Measurements from ENCODE around the gene MBTPS1.

The MBTPS1 gene

DNA sequence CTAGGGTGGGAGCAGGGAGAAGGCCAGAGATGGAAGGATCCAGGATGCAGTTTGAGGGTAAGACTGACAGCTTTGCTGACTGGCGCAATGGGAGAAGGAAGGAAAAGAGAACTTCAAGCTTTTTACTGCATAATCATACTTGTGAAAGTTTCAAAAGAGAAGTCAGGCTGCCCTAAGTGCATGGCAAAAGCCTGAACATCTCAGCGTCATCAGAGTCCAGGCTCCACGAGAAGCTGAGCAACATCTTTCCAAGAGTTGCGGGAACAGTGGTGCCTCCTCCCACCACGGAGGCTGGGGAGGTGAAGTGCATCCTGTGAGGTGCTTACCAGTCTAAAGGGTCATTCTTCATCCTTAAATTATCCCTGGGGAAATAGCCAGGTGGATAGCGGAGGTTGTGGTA, 47.2 kb downstream of the MBTPS1 start:
- no peak for DNase-seq

DNA sequence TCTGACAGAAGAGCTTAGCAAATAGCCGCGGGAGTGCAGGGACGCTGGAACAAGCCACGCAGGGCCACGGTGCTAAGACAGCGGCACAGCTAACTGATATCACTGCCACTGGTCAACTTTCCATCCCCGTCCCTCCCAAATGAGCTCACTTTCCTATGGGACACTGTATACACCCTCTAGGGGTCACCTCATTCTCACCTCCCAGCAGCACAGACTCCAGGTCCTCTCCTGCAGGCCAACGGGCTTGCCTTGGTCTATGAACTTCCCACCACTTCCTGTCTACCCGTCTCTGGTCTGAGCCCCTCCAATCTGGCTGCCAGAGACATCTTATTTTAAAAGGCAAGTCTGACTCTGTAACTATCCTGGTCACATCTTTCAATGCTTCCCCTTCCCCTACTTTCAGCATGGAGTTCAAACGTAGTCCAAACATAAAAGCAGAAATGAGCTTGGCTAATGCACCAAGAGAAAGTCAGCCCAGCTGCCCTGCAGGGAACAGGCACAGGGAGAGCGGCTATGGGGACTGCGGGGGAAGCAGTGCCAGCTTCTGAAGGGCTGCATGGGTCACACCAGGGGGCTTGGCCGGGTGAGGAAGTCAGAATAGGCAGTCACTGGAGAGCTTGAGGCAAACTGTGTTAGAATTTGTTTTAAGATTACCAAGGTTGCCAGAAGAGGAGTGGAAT, 47.8 kb downstream of the MBTPS1 start:
- no peak for DNase-seq

DNA sequence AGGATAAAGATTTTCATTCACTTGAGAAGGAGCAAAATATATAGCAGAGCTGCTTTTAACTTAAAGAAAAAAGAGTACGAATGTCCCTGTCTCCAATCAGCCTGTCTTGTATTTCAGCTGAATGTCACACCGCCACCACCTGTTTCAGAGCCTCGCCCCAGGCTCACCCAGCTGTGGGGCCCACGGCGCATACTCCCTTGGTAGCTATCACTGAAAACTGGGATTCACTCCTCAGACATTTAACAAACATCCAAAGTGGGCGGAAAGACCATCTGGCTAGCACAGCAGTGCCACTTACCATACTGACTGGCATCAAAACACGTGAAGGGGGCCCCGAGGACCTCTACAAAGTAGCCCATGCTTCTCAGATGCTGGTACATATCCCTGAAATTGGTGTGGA, 48.7 kb downstream of the MBTPS1 start:
- no peak for DNase-seq

DNA sequence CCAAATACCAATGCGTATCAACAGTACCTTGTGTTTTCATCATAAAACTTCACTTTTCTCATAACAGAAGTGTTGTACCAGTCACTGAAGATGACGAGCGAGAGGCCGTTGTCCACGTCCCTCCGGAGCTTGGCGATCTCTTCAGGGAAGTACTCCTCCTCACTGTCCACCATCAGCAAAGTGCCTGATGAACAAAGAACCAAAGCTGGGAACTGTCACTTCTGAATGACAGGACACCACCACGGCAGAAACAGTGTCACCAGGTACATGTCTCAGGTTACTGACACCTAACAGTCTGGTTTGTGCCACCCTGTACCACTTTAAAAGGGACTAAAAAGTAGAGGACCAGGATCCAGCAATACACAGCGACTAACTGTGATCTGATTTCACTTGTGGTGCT, 49.1 kb downstream of the MBTPS1 start:
- DNase-seq = no peak

DNA sequence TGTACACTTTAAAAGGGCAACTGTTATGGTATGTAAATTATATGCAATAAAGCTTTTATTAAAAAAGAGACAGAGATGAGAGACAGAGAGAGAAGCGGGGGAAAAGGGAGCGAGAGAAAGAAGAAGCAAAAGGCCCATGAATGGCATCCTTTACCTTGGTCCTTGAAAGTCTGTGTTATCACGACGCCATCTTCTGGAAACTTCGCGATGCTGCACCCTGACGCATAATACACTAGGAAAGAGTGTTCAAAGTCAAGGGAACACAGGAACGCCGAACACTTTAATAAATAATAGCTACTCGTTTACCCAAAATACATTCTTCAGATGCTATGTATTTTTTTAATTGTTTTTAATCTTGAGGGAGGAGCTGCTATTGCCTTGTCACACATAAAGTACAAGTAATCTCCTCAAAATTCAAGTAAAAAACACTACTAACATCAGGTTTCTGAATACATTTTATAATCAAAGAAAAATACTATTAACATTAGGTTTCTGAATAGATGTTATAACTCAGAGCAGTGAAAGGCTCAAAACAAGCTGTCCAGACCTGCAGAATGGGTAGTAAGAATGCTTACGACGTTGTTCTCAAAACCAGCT, 51.1 kb downstream of the MBTPS1 start:
- DNase-seq = peak; percentile 38

DNA sequence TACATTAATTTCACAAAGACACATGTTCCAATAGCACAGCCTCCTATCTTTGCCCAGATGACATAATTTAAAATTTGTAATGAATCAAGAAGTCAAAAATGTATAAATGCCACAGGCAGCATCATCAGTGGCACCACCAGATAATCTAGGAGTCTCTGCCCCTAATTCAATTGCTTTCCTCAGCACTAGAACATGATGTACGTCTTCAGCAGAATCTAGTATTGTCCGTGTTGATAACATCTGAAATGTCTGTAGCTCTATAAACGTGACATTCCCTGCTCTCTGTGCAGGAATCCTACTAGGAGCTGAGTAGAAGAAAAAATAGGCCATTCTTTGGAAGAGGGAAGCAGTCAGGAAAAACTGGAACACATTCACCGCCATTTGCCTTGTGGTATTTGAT, 52.8 kb downstream of the MBTPS1 start:
- no peak for DNase-seq

DNA sequence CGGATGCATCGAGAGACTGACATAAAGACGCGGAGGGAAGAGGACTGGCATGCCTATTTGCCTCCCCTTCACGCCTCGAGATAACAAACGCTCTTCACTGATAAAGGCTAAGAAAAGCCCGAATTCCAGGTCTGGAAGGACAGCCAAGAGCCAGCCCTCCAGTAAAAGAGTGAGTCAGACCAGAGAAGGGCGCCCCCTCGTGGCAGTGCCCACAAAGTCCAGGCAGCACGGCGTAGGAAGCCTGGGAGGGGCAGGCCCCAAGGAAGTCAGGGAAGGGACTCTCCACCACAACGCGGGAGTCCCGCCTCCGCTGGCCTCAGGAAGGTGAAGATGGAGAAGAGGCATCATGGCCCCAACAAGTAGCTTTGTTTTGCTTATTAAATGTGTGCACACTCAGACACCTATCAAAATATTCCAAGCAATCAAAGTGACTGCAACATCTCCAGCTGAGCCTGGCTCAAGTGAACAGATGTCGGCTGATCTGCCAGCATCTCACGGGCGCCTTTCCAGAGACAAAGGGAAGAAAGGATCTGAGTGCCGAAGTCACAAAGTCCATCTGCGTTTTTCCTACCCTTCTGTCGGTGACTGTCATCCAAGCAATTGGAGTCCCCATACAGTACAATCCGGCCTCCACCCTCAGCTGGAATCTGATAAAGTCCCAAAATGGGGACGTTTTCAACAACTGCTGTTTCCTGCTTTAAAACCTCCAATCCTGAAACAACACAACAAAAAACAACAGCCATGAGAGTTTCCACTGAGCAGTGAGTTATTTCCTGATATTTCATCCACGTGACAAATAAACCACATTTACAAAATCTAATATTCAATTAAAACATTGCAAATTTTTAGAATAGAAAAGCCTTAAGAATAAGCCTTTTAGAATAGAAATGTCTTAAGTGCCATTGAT, 53.8 kb downstream of the MBTPS1 start:
- peak; percentile 66 for DNase-seq

DNA sequence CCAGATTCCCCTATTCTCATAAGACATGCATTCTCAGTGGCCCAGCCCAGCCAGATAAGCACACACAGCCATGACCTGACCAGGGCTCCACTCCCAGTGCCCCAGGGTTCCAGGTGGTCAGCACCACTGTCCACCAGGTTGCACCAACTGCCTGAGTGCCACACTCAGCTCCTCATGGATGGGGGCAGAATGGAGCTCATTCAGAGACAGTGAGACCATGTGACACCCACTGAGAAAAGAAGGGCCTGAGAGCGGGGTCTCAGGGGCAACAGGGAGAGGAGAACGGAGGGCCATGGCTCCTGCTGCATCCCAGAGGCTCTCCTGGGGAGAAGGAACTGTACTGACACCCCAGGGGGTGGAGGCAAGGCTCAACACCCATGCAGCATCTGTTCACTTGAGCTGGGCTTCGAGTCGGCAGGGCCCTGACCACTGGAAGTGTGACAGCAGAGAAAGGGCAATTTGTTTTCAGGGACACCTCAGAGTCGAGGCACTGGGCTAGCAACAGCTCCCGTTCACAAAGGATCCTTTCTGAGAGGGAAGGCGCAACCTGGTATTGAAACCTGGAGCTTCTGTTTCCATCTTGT, 55.4 kb downstream of the MBTPS1 start:
- no peak for DNase-seq

DNA sequence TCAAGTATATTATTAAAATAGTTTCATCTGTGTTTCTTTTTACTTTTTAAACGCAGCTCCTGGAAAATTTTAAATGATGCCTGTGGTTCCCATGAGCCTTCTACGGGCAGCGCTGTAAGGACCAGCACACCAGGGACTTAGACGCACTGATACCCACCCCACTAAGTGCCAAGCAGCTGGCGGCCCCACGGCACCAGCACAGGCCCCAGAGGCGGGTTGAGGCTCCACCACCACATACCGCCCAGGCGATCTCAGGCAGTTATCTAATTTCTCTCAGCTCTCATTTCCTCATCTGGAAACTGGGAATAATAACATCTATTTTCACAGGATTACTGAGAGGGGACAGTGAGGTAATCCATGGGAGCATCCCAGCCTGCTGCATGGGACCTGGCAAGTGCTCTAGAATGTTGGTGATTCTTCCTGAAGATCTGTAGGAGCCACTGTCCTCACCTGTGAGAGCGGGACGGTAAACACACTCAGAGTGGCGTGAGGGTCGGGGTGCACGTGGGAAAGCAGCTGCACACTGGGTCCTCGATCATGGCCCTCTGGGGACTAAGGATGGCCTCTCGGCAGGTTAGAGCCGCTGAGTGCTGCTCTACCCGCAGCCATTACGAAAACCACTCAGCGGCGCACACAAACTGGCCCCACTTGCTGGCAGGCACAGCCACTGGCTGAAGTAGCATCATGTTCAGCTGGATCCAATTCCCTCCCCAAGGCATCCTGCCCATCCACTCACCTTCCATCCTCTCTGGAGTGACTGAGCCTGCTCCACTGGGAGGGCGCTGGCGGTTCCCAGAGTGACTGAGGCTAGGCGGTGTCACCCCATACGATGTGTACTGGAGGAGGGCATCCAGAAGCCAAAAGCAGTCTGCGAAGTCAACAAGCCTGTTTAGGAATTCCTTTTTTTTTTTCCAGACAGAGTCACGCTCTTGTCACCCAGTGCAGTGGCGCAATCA, 56.5 kb downstream of the MBTPS1 start:
- no peak for DNase-seq

DNA sequence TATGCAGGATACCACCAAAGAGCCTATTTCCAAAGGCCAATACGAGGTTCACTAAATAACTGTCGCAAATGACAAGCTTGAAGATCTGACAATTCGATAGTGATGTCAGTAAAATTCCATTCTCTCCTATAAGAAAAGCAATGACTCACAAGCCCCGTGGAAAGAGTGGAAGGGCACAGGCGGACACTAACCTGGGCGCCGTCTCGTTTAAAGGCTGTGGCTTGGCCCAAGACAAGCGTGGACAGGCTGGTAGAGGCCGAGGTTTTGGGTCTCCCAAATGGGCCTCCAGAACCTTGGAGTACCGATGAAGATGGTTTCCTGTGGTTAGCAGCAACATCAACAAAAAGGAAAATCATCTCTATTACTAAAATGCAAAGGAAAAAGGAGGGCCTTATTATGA, 57.6 kb downstream of the MBTPS1 start:
- DNase-seq = no peak

DNA sequence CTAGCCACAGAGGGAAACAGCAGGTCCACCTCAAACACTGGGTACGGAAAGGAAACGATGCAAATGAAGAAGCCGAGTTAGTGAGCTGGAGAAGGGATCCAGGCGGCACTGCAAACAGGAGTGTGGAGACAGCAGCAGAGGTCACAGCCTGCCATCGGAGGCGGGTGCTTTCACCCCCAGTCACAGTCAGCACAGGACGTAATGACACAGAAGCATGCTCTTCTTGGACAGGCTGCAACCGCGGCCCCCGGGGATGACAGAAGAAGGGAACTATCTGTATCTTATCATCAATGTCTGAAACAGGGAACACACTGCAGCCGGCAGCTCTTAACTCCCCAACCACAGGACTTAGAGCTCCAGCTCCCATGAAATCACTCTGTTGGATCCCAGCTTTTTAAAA, 58.1 kb downstream of the MBTPS1 start:
- no peak for DNase-seq

DNA sequence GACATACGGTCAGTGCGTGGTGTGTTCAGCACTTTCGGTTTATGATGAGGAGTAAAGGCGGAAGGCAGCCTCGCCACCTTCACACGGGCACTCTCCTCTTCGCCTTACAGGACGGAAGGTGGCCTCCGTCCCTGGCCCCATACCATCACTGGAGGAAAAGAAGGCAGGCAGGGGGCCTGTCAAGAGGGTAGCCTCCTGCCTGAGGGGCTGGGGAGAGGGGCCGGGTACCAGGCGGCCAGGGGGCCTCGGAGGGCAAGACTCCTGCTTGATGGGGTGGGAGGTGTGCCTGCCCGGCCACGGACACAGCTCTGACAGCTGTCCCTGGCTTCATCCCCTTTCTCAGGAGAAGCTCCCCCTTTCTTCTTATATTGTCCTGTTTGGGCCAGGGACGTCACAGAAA, 58.5 kb downstream of the MBTPS1 start:
- no peak for DNase-seq

DNA sequence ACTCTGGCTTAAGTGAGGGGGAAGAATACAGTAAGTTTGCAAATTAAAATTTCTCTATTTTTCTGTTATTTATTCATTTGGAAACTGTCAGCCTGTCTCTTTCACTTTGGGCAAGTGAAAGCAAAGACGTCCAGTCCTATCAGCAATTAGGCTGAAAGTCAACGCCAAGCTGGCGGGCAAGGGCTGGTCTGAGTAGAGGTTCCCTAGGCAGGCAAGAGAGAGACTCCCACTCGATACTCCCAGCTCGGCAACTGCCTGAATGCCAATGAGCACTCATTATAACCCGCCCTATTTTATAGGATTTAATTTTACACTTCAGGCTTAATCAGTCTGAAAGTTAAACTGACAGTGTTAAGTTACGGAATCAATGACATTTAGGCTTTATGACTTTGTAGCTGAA, 59.8 kb downstream of the MBTPS1 start:
- DNase-seq = no peak

DNA sequence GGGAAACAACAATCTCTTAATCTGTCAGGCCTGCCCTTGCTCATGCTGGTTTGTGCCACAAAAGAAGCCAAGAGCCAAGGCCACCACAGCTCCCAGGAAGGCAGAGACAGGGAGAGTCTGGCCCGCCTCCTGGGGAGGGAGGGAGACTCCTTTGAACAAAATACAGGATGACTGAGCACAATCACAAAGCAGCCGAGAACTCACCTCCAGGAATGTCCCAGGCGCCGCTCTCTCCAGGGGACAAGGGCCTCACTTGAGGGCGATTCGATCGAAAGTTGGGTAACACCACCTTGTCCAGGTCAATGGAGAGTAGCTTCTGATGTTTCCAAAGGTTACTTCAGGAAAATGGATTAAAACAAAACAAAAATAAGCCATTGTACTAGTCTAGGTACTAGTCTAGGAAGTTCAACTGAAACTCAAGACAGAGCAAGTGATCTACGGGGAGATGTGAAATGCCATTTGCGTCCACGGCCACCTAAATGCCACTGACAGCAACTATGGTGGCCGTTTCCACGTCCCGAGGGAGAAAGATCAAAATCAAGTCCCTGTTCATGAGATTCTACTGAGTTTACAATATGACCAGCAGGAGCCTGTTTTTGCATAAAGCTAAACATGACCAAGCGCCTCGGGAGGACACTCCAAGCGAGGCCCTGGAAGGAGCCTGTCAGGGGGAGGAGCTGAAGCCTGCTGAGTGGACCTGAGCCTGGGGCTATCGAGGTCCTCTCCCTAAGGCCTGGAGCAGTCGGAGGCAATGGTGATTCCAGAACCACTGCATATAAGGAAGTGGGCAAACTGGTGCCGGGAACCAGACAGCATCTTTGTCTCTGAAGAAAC, 60.7 kb downstream of the MBTPS1 start:
- no peak for DNase-seq

DNA sequence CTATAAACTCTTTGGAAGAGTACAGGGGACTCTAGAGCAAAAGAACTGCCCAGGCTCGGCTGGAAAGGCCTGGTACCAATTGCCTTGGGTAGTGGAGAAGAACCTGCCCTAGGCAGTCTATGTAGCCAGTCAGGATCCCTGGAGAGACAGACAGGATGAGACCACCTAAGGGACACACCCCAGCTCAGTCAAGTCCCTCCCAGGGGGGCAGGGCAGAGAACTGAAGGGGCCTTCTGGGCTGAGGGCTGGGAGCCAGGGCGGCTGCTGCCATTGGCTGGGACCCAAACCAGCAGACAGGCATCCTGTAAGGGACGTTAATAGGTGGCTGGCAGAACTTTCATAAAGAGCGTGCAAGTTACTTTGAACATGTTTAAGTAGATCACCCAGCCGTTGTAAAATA, 61.4 kb downstream of the MBTPS1 start:
- DNase-seq = no peak

DNA sequence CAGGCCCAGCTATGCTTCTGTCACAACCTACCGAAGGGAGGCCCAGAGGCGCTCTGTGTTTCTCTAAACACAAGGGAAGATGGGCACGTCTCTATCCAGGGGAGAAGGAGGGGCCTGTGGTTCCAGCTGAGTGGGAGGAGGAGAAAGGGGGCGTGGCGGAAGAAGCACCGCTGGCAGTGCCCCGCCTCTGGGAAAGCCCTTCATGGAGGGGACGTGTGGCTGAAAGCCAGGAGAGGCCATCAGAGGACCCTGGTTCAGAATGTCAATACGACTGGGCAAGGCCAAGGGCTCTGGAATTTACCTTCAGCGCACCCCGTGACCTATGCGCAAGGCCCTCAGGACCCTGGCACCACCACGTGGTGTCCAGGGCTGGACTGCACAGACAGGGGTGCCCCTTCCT, 61.8 kb downstream of the MBTPS1 start:
- no peak for DNase-seq

DNA sequence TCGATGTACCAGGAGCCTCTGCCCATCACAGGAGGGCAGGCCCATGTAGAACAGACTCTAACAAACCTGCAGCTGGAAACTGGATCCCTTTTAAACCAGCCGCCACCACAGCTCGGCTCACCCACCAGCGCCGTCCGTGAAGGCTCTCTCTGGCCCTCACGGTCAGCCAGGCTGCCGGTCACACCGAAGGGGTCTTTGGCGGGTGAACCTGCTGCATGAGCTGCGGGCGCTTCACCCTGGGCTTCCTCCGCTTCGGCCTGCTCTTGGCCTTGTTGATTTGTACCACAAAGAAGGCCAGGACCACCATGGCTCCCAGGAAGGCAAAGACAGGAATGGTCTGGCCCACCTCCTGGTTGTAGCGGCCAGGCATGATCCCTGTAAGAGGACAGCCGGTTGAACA, 62.5 kb downstream of the MBTPS1 start:
- no peak for DNase-seq

DNA sequence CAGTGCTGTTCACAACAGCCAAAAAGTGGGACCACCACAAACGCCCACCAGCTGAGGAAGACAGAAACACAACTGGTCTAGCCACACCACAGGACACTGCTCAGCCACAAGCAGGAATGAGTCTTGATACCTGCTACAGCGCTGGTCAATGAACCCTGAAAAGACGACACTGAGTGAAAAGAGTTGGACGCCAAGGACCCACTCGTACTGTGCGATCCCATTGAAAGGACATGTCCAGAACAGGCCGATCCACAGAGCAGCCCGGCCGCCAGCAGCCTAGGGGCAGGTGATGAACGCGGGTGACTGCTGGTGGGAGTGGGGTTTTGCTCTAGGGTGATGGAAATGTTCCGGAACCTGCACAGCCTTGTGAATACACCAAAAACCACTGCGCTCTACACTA, 63.5 kb downstream of the MBTPS1 start:
- no peak for DNase-seq

DNA sequence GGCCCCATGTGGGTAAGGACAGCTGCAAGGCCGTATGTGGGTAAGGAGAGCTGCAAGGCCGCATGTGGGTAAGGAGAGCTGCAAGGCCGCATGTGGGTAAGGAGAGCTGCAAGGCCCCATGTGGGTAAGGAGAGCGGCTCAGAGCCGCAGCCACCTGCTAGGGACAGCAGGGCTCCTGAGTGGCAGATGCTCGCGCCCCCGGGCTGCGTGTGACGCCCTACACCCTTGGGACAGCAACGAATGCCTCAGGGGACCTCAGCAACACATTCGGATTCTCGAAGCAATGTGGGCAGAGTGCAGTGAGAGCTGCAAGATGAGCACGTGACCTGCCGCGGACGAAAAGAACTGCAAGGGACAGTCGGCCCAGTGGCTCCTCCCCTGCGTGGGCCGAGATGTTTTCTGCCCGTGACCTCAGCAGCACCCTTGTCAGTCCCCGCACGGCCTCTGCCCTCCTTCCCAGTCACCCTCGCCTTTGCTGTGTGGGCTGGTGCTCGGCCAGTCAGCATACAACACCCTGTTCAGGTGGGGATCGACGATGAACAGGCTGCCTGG, 64.6 kb downstream of the MBTPS1 start:
- DNase-seq = no peak

DNA sequence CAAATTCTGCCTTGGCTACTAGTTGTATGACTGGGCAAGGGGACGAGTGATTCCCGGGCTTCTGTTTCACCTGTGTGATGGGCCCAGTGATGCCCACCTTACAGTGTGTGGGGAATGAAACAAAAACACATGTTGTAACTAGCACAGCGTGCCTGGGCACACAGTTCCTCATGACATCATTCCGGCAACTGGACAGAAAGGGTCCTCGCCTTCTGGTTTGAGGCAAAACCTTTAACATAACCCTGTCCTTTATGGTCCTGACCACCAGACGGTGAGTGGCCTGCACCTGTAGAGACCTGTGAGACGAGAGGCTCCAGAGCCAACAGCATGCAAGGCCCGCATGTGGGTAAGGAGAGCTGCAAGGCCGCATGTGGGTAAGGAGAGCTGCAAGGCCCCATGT, 66.4 kb downstream of the MBTPS1 start:
- DNase-seq = no peak

DNA sequence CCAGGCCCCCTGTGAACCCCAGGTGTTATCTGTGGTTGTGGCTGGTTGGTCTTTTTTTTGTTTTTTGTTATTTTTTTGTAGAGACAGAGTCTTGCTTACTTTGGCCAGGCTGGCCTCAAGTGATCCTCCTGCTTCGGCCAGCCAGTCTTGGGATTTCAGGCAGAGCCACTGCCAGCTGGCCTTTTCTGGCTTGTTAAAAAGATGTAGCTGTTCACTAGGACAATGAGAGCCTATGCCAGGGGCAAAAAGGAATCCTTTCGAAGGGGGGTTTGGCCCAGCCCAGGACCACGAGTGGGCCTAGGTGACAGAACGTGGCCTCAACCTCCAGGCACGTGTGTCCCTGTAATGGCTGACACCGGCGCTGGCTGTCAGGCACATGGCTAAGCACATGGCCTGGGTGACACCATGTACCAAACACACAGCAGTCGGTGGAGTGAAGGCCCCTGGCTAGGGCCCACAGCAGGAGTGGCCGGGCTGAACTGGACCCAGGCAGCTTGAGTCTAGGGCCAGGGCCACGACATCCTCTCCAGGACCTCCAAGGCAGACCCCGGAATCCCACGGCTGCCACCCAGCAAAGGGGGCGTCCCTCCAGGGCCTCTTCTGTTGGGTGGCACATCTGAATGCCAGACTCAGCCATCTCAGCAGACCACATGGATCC, 67.2 kb downstream of the MBTPS1 start:
- DNase-seq = no peak

All from activated naive CD4-positive, alpha-beta T cell treated with anti-CD3 and anti-CD28 coated beads, Interleukin-2, amount 50 U/mL, for 16 hours (primary cell).